IMR-90 (cell line): ENCODE data around the gene GPC5. TPM values are rescaled to one million over a fixed set of nuclear protein-coding genes. Genes with fewer than 3 reads are reported as not detected.
A peak's percentile ranks its signal among the peaks of the same experiment; 100 is the strongest.

Experiments used
- ATAC-seq: fragments of 200-7000 bp; cut with Tn5 transposase; 2 replicates; pipeline ENCODE4 v1.9.1; 2020; ENCODE audit warnings: low read depth, mild to moderate bottlenecking, moderate library complexity
- BruUV-seq: library from RNA; stranded (reverse); fragments of 400-500 nt; replicated peaks from 2 replicates; lab custom pipeline; 2021; lab: Mats Ljungman, UMichigan
- CTCF ChIA-PET: fragments of 300-600 bp; formaldehyde crosslinking; extraction: SDS; loops from one replicate; lab custom pipeline; 2021; ENCODE audit warnings: antibody characterized with exemption; lab: Yijun Ruan, JAX
- POLR2A ChIA-PET: fragments of 300-600 bp; sonication (Branson Sonifier 250); formaldehyde crosslinking; loops from one replicate; lab custom pipeline; 2022; ENCODE audit warnings: antibody characterized with exemption; ENCODE audit not compliant: unreplicated experiment; lab: Charles Lee
- DNase-seq: peaks from one replicate; pipeline ENCODE4 v3.0.0; 2013
- H2AFZ ChIP-seq: replicated peaks from 2 replicates; pipeline ENCODE3; 2013; ENCODE audit warnings: low read length, mild to moderate bottlenecking; ENCODE audit not compliant: poor library complexity
- H2AK5ac ChIP-seq: 2 replicates; pipeline ENCODE4 v1.6.1; 2013; ENCODE audit warnings: low read depth, low read length, inconsistent platforms
- H2AK9ac ChIP-seq: replicated peaks from 2 replicates; pipeline ENCODE3; 2013; ENCODE audit warnings: mild to moderate bottlenecking, low read depth, low read length, moderate library complexity; ENCODE audit not compliant: poor library complexity
- H2BK120ac ChIP-seq: 2 replicates; pipeline ENCODE4 v1.6.1; 2013; ENCODE audit warnings: low read depth, low read length, inconsistent platforms
- H2BK15ac ChIP-seq: 3 replicates; pipeline ENCODE4 v1.6.1; 2013; ENCODE audit warnings: low read depth, low read length, inconsistent platforms
- H2BK20ac ChIP-seq: 2 replicates; pipeline ENCODE4 v1.6.1; 2013; ENCODE audit warnings: low read depth, mild to moderate bottlenecking, inconsistent platforms, low read length, moderate library complexity
- H2BK5ac ChIP-seq: 2 replicates; pipeline ENCODE4 v1.6.1; 2013; ENCODE audit warnings: mild to moderate bottlenecking, low read depth, low read length, inconsistent platforms; ENCODE audit not compliant: poor library complexity, severe bottlenecking
- H3K14ac ChIP-seq: replicated peaks from 2 replicates; pipeline ENCODE4 v1.6.1; 2013; ENCODE audit warnings: low read depth, low read length, inconsistent platforms
- H3K18ac ChIP-seq: 2 replicates; pipeline ENCODE4 v1.6.1; 2013; ENCODE audit warnings: low read depth, low read length, control low read depth
- H3K23ac ChIP-seq: 2 replicates; pipeline ENCODE4 v1.6.1; 2013; ENCODE audit warnings: low read depth, low read length, inconsistent platforms
- H3K27ac ChIP-seq: 2 replicates; pipeline ENCODE4 v1.5.1; 2013; ENCODE audit warnings: mild to moderate bottlenecking, control low read depth, low read length; ENCODE audit not compliant: insufficient read depth
- H3K27me3 ChIP-seq: 2 replicates; pipeline ENCODE4 v1.6.1; 2013; ENCODE audit warnings: low read length; ENCODE audit not compliant: control insufficient read depth, insufficient read depth
- H3K36me3 ChIP-seq: 2 replicates; pipeline ENCODE4 v1.6.1; 2013; ENCODE audit warnings: low read length, mixed read lengths; ENCODE audit not compliant: control insufficient read depth, insufficient read depth
- H3K4ac ChIP-seq: 2 replicates; pipeline ENCODE4 v1.6.1; 2013; ENCODE audit warnings: low read depth, low read length, inconsistent platforms
- H3K4me1 ChIP-seq: 2 replicates; pipeline ENCODE4 v1.6.1; 2013; ENCODE audit warnings: low read length, mixed read lengths; ENCODE audit not compliant: control insufficient read depth, insufficient read depth
- H3K4me2 ChIP-seq: 2 replicates; pipeline ENCODE4 v1.6.1; 2013; ENCODE audit warnings: low read depth, mild to moderate bottlenecking, control low read depth, low read length, moderate library complexity
- H3K4me3 ChIP-seq: 2 replicates; pipeline ENCODE4 v1.5.1; 2013; ENCODE audit warnings: low read depth, mild to moderate bottlenecking, control low read depth, low read length, moderate library complexity; ENCODE audit not compliant: insufficient read depth
- H3K56ac ChIP-seq: 2 replicates; pipeline ENCODE4 v1.6.1; 2013; ENCODE audit warnings: low read length, inconsistent platforms; ENCODE audit not compliant: insufficient read depth; ENCODE audit errors: extremely low read depth
- H3K79me1 ChIP-seq, 2 experiments: 2 replicates each; pipeline ENCODE4 v1.6.1; 2013; ENCODE audit warnings: low read length in 2 of 2, inconsistent platforms in 1 of 2, low read depth in 1 of 2
- H3K9ac ChIP-seq: 2 replicates; pipeline ENCODE4 v1.6.1; 2013; ENCODE audit warnings: low read depth, low read length, control low read depth
- H3K9me1 ChIP-seq: 2 replicates; pipeline ENCODE4 v1.6.1; 2013; ENCODE audit warnings: low read length, inconsistent platforms; ENCODE audit not compliant: insufficient read depth
- H3K9me3 ChIP-seq: 2 replicates; pipeline ENCODE4 v1.6.1; 2013; ENCODE audit warnings: low read length; ENCODE audit not compliant: control insufficient read depth, insufficient read depth
- H4K20me1 ChIP-seq: 2 replicates; pipeline ENCODE4 v1.6.1; 2013; ENCODE audit warnings: low read length, inconsistent platforms; ENCODE audit not compliant: insufficient read depth
- H4K5ac ChIP-seq: 2 replicates; pipeline ENCODE4 v1.6.1; 2013; ENCODE audit warnings: mild to moderate bottlenecking, low read depth, low read length, control low read depth
- H4K8ac ChIP-seq, 2 experiments: 2 replicates each; pipeline ENCODE4 v1.6.1; 2013; ENCODE audit warnings: low read depth in 2 of 2, low read length in 2 of 2, control low read depth in 1 of 2, inconsistent platforms in 1 of 2
- H4K91ac ChIP-seq: 2 replicates; pipeline ENCODE4 v1.6.1; 2013; ENCODE audit warnings: low read depth, low read length, inconsistent platforms; ENCODE audit not compliant: insufficient read depth
- FOS ChIP-seq: fragments of 150-350 bp; IDR thresholded peaks from 2 replicates; pipeline ENCODE4 v1.6.1; 2016; ENCODE audit warnings: low read depth, low read length
- MXI1 ChIP-seq: IDR thresholded peaks from 2 replicates; pipeline ENCODE4 v1.6.1; 2012; ENCODE audit warnings: low read depth, mild to moderate bottlenecking, low read length, moderate library complexity, borderline replicate concordance
- whole genome bisulfite sequencing, 2 experiments: methylation state at CpG; one replicate each; pipeline versions ENCODE4 v1.1.5 to v1.1.7; 2013; ENCODE audit warnings: missing lambda C conversion rate in 2 of 2; ENCODE audit not compliant: insufficient read length in 1 of 2; ENCODE audit errors: extremely low coverage in 2 of 2; 5-methylcytosine and 5-hydroxymethylcytosine counted together
- dilution Hi-C: fragments of 300-500 bp; cut with HindIII; formaldehyde crosslinking; loops from one replicate; pipeline ENCODE4 v1.14.3; 2018; ENCODE audit warnings: low sequenced_read_pairs; ENCODE audit not compliant: unreplicated experiment
- in situ Hi-C: fragments of 300-500 bp; cut with MboI; formaldehyde crosslinking; loops from 3 replicates; pipeline ENCODE4 v1.14.3; 2019; ENCODE audit warnings: low sequenced_read_pairs, inconsistent platforms, mixed read lengths
- intact Hi-C: fragments of 100-400 bp; cut with micrococcal nuclease; formaldehyde crosslinking; loops from 2 replicates; pipeline ENCODE4 v1.10.0; 2022
- polyA plus RNA-seq, 3 experiments: library from polyadenylated mRNA; depleted of rRNA; stranded (reverse); fragments of >200 nt; gene quantifications; 2 replicates each; pipeline ENCODE4 v1.2.3, GENCODE V29; 2012; ENCODE audit warnings: low replicate concordance in 1 of 3
- total RNA-seq: library from RNA; depleted of rRNA; stranded (reverse); fragments of >200 nt; gene quantifications from 2 replicates; pipeline ENCODE4 v1.2.3, GENCODE V29; 2012

Gene GPC5
- total and polyA plus RNA-seq, 2 of the 4 experiments (the other 2 are of a cell fraction): 0.94 to 1.8 TPM

- Histone ChIP-seq H3K4ac (no peak overlapping the region), H3K36me3 (no peaks in the 10 kb centered on the region), H4K5ac (no peak overlapping the region), H3K18ac (no peak overlapping the region), H3K27me3 (no peaks in the 10 kb centered on the region), H3K56ac (no peak overlapping the region), H2AFZ (no peak overlapping the region), H3K27ac (no peak overlapping the region), H3K4me2 (no peak overlapping the region), H3K9me3 (no peaks in the 10 kb centered on the region), H2AK9ac (no peak overlapping the region), H2BK5ac (no peak overlapping the region), H2BK20ac (no peak overlapping the region), H3K79me1 (no peaks in the 10 kb centered on the region), H4K8ac (no peak overlapping the region), H3K9me1 (no peaks in the 10 kb centered on the region), H3K14ac (no peak overlapping the region), H3K4me1 (no peaks in the 10 kb centered on the region), H2AK5ac (no peak overlapping the region), H3K9ac (no peak overlapping the region), H4K20me1 (no peaks in the 10 kb centered on the region), H2BK15ac (no peak overlapping the region), H2BK120ac (no peak overlapping the region), H3K23ac (no peak overlapping the region), H3K4me3 (no peak overlapping the region), H4K91ac (no peak overlapping the region)
- POLR2A ChIA-PET: no interaction called here
- dilution Hi-C loops: no loop called here
- in situ Hi-C loops: no loop called here
- intact Hi-C loops: no loop called here
- WGBS, 2 experiments: no CpG with 5 or more reads among the region's 3 CpGs
- DNase-seq (peak; percentile 80), ATAC-seq (peak; percentile 42; the same call in 1 of the 2 replicates)
- CTCF ChIA-PET: no interaction called here
- no TSS peak for BruUV-seq
- TF ChIP-seq FOS (peak; percentile 57; the same call in 1 of the 2 replicates), MXI1 (no peak)
These were observed 1148.8 kb downstream of the GPC5 start for GRCh38 chr13:92547266-92547665.
